ENCODE data around the gene FGF22. TPM values are rescaled to one million over a fixed set of nuclear protein-coding genes. Genes with fewer than 3 reads are reported as not detected.
"Not testable (repeated sequence)": the region's sequence is repeated elsewhere in the genome, so short reads cannot be mapped to it uniquely, and the experiment has no call there.

Gene FGF22
- total RNA-seq, 4 donors from 2014 or later, result 0.67 to 4.7 (median 1.2) TPM

DNA sequence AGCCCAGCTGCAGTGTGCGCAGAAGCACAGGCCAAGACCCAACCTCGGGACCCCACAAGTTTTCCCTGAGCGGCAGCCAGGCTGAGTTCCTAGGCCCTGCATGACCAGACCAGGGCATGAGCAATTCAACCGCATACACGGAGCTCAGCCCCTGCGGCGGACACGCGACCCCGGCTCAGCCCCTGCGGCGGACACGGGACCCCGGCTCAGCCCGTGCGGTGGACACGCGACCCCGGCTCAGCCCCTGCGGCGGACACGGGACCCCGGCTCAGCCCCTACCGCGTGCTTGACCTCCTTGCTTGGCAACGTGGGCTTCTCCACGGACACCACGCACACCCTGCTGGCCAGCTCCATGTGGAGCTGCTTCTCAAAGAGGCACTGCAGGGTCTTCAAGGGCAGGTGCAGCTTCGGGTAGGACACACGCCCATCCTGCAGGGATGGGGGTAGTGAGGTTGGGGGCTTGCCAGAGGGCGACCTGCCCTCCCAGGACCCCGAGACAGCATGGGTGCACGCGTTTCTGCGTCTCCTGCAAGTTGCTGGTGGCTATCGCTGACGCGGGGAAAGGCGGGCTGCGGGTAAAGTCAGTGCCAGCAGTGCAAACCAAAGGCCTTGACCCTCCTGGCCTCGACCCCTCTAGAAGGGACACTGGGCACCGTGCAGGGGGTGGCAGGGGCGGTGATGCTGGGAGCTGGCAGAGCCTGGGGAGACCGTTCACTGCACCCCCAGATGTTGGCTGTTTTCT is 16.3 kb upstream of the FGF22 start:
- peak overlapping the region in 1 of 4 donors; percentile 38 for H3K27ac ChIP-seq
- H3K9me3 ChIP-seq, result no peaks in the 10 kb centered on the region
- H3K4me3 ChIP-seq, result no peak overlapping the region
- 83 to 93% methylated on average over 1 to 3 of the region's 44 CpGs for WGBS, 2 donors (ENCODE audit: low coverage in 1 of 2)
- no peak for TF ChIP-seq CTCF (IDR thresholded peaks at IDR 0.05)
- H3K36me3 ChIP-seq, result peaks cover 0 to 93% of the 10 kb centered on the region in 2 donors
- peaks cover 3% of the 10 kb centered on the region for H3K27me3 ChIP-seq
- no peaks in the 10 kb centered on the region for H3K4me1 ChIP-seq
- no peak for ATAC-seq

- peaks cover 0 to 1% (median 0%) of the 10 kb centered on the region in 3 donors for H3K4me1 ChIP-seq
- TF ChIP-seq EP300 (IDR thresholded peaks at IDR 0.05) (no peak), CTCF (IDR thresholded peaks at IDR 0.05) (no peak), POLR2AphosphoS5 (IDR thresholded peaks at IDR 0.05) (no peak), POLR2A (IDR thresholded peaks at IDR 0.05) (no peak)
- H3K27me3 ChIP-seq, result no peaks in the 10 kb centered on the region
- H3K4me3 ChIP-seq, result no peak overlapping the region
- peaks cover 0 to 93% of the 10 kb centered on the region in 2 donors for H3K36me3 ChIP-seq
- no peak for ATAC-seq
- H3K27ac ChIP-seq, result no peak overlapping the region
- WGBS, 2 donors (ENCODE audit: low coverage in 1 of 2), result 70 to 72% methylated on average over 8 to 24 of the region's 24 CpGs
- H3K9me3 ChIP-seq, result no peaks in the 10 kb centered on the region
These were observed 15.7 kb upstream of the FGF22 start for GRCh38 chr19:623974-624373.

DNA sequence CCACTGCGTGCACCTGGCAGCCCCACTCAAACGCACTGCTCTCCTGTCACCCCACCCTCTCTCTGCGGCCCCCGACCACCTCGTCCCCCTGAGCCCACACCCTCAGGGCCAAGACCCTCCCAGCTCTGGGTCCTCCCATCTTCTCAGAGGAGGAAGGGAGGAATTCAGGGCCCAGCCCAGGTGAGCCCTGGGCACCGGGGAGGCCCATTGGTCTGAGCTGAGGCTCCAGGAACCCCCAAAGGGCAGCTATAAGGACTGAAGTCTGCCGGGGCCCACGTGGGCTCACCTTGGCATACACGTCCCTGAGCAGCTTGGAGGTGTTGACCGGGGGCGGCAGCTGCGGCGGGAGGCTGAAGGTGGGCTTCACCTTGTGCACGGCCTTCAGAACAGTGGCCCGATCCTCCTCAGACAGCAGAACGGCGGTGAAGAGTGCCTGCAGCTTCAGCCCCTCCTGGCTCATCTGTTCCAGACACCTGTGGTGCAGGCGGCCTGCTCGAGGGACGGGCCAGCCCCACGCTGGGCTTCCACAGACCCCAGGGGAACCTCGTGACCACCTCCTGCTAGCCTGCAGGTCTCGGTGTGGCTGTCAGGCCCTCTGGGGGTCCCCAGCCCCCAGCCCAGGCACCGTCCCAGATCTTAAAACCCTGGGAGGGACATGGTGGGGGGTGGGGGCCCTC is 15.1 kb upstream of the FGF22 start:
- H3K9me3 ChIP-seq, result no peaks in the 10 kb centered on the region
- no peak for ATAC-seq
- peak overlapping the region in 1 of 4 donors; percentile 17 for H3K27ac ChIP-seq
- peaks cover 0 to 93% of the 10 kb centered on the region in 2 donors for H3K36me3 ChIP-seq
- H3K27me3 ChIP-seq, result no peaks in the 10 kb centered on the region
- WGBS, 2 donors (ENCODE audit: low coverage in 1 of 2), result 83 to 100% methylated on average over 1 to 2 of the region's 24 CpGs
- peaks cover 0 to 7% (median 0%) of the 10 kb centered on the region in 3 donors for H3K4me1 ChIP-seq
- TF ChIP-seq POLR2AphosphoS5 (IDR thresholded peaks at IDR 0.05) (no peak), CTCF (IDR thresholded peaks at IDR 0.05) (no peak), POLR2A (IDR thresholded peaks at IDR 0.05) (no peak), EP300 (IDR thresholded peaks at IDR 0.05) (no peak)
- no peak overlapping the region for H3K4me3 ChIP-seq

GRCh38 chr19:625257-625656 is 14.4 kb upstream of the FGF22 start:
- Histone ChIP-seq H3K27me3 (no peaks in the 10 kb centered on the region), H3K4me1 (peaks cover 0 to 14% (median 0%) of the 10 kb centered on the region in 3 donors), H3K27ac (no peak overlapping the region), H3K36me3 (peaks cover 0 to 93% of the 10 kb centered on the region in 2 donors), H3K4me3 (no peak overlapping the region), H3K9me3 (no peaks in the 10 kb centered on the region)
- no peak for TF ChIP-seq EP300 (IDR thresholded peaks at IDR 0.05)
- TF ChIP-seq POLR2AphosphoS5 (IDR thresholded peaks at IDR 0.05), result no peak
- no peak for TF ChIP-seq CTCF (IDR thresholded peaks at IDR 0.05)
- TF ChIP-seq POLR2A (IDR thresholded peaks at IDR 0.05), result no peak
- ATAC-seq, result no peak
- 95% methylated on average over 5 of the region's 5 CpGs; no CpG with 5 or more reads in 1 of the 2 donors for WGBS, 2 donors (ENCODE audit: low coverage in 1 of 2)

GRCh38 chr19:626566-626965 is 13.1 kb upstream of the FGF22 start:
- not testable (repeated sequence) for ATAC-seq, H3K27me3 ChIP-seq, H3K27ac ChIP-seq, H3K4me3 ChIP-seq, H3K9me3 ChIP-seq
- 92% methylated on average over 5 to 6 of the region's 7 CpGs for WGBS, 2 donors (ENCODE audit: low coverage in 1 of 2)
- peaks cover 0 to 87% of the 10 kb centered on the region in 2 donors for H3K36me3 ChIP-seq
- H3K4me1 ChIP-seq, result peaks cover 0 to 26% (median 0%) of the 10 kb centered on the region in 3 donors
